GM12892 (cell line): ENCODE data around the gene CCL27.

ENCODE experiments used
- POLR2A ChIP-seq: IDR thresholded peaks from 2 replicates; pipeline ENCODE4 v1.6.1; 2011; ENCODE audit warnings: low read depth, low read length, control low read depth
- POLR2AphosphoS5 ChIP-seq: IDR thresholded peaks from 2 replicates; pipeline ENCODE4 v1.6.1; 2011; ENCODE audit warnings: low read depth, low read length, control low read depth
- TAF1 ChIP-seq: IDR thresholded peaks from 2 replicates; pipeline ENCODE4 v1.6.1; 2011; ENCODE audit warnings: low read depth, mild to moderate bottlenecking, control low read depth, low read length, borderline replicate concordance

- TF ChIP-seq POLR2A (no peak), POLR2AphosphoS5 (no peak), TAF1 (no peak)
These were observed 12.0 kb upstream of the CCL27 start for GRCh38 chr9:34674440-34674839.
